Esophagus muscularis mucosa (tissue), 4 donors: ENCODE results near the gene SFXN4. TPM values are rescaled to one million over a fixed set of nuclear protein-coding genes. Genes with fewer than 3 reads are reported as not detected.

Experiments
- DNase-seq: peaks from one replicate; pipeline ENCODE4 v3.0.0-alpha.2; 2017; ENCODE audit errors: extremely low spot score
- H3K27ac ChIP-seq, 4 donors: fragments of 200-600 bp; sonication (generic); replicated peaks in 1 of 4; 1 replicate in 3 of 4; 2 replicates in 1 of 4; pipeline ENCODE4 v1.5.1; 2016 to 2019; ENCODE audit warnings: mild to moderate bottlenecking in 1 of 4
- H3K27me3 ChIP-seq, 4 donors: fragments of 200-600 bp; sonication (generic); one replicate each; pipeline versions ENCODE4 v1.5.1 to v1.6.0; 2016 to 2019
- H3K36me3 ChIP-seq, 4 donors: fragments of 200-600 bp; sonication (generic); one replicate each; pipeline ENCODE4 v1.5.1; 2016 to 2019
- H3K4me1 ChIP-seq, 4 donors: fragments of 200-600 bp; sonication (generic); one replicate each; pipeline ENCODE4 v1.5.1; 2016 to 2019
- H3K4me3 ChIP-seq, 4 donors: fragments of 200-600 bp; sonication (generic); 1 replicate in 2 of 4; 2 replicates in 2 of 4; pipeline ENCODE4 v1.5.1; 2016 to 2019; ENCODE audit warnings: mild to moderate bottlenecking in 4 of 4, moderate library complexity in 1 of 4
- H3K9me3 ChIP-seq, 4 donors: fragments of 200-600 bp; sonication (generic); 1 replicate in 3 of 4; 2 replicates in 1 of 4; pipeline ENCODE4 v1.5.1; 2016 to 2019
- CTCF ChIP-seq, 3 experiments: fragments of 200-600 bp in 2 of 3; fragments of 450-650 bp in 1 of 3; sonication (generic) in 2 of 3; IDR thresholded peaks; one replicate each; pipeline ENCODE4 v1.5.1; 2017 to 2019; ENCODE audit warnings: antibody characterized with exemption in 3 of 3, mild to moderate bottlenecking in 2 of 3, moderate library complexity in 1 of 3
- EP300 ChIP-seq: sonication (generic); formaldehyde crosslinking; IDR thresholded peaks from one replicate; pipeline ENCODE4 v1.6.1; 2017; ENCODE audit warnings: antibody characterized with exemption
- POLR2A ChIP-seq: fragments of 450-650 bp; IDR thresholded peaks from one replicate; pipeline ENCODE4 v1.6.1; 2017; ENCODE audit warnings: antibody characterized with exemption, moderate library complexity, mild to moderate bottlenecking, low read depth
- POLR2AphosphoS5 ChIP-seq, 2 donors: sonication (generic); formaldehyde crosslinking; IDR thresholded peaks; one replicate each; pipeline ENCODE4 v1.6.1; 2017; ENCODE audit warnings: antibody characterized with exemption in 2 of 2
- WGBS: methylation state at CpG from one replicate; pipeline ENCODE4 v1.1.5; 2018; 5-methylcytosine and 5-hydroxymethylcytosine counted together
- intact Hi-C: fragments of 100-400 bp; cut with DNase I; formaldehyde crosslinking; loops from one replicate; pipeline ENCODE4 v1.15.1; 2023
- total RNA-seq, 4 donors: library from RNA; depleted of rRNA; stranded (reverse); fragments of >200 nt; gene quantifications; one replicate each; pipeline versions ENCODE4 v1.1.0 to v1.2.1, GENCODE V29; 2016

Gene SFXN4
- total RNA-seq, 4 donors from 2014 or later = 14.1 to 39.9 (median 17.8) TPM

GRCh38 chr10:119201233-119201632, 35.7 kb upstream of the SFXN4 start:
- peaks cover 7 to 18% (median 12%) of the 10 kb centered on the region in 4 donors for H3K4me1 ChIP-seq
- no peaks in the 10 kb centered on the region for H3K27me3 ChIP-seq
- intact Hi-C loops = loop anchor here (10.0 kb wide), 1 partner anchor 474 kb away; no protein-coding TSS in a partner anchor
- no peak for DNase-seq
- no peak overlapping the region for H3K27ac ChIP-seq
- H3K36me3 ChIP-seq = no peaks in the 10 kb centered on the region
- TF ChIP-seq CTCF (IDR thresholded peaks at IDR 0.05) = no peak
- no peak for TF ChIP-seq POLR2A
- no peak for TF ChIP-seq EP300
- no peak for TF ChIP-seq POLR2AphosphoS5 (IDR thresholded peaks at IDR 0.05)
- H3K9me3 ChIP-seq = no peaks in the 10 kb centered on the region
- 94% methylated on average over 1 of the region's 1 CpG for WGBS
- no peak overlapping the region for H3K4me3 ChIP-seq

DNA sequence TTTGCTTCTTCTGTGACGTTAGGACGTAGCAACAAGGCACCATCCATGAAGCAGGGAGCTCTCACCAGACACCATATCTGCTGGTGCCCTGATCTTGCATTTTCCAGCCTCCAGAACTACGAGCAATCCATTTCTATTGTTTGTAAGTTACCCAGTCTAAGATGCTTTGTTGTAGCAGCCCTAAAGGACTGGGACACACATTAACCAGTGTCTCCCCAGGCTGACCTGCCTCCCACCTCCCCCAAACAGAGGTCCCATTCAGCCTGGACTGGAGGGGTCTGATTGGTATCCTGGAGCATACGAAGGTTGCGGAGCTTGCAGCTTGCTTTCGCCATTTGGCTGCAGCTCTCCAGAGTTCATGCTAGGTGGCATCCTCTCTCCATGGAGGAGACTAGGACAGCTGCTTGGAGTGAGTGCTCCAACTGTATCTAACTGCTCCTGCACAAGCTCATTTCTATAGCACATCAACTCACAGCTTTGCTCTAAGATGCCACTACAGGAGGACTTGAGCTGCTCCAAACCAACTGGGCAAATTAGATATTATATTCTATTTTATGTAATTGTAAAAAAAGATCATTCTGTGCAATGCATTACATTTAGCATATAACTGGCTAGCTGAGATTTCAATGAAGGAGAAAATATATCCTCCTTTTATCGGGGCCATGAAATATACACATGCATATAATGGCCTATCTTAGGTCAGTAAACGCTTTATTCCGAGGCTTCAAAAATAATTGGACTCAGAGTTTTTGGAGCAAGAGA, 33.9 kb upstream of the SFXN4 start:
- H3K27me3 ChIP-seq = no peaks in the 10 kb centered on the region
- TF ChIP-seq POLR2AphosphoS5 (IDR thresholded peaks at IDR 0.05) (peak in 1 of 2 donors; percentile 44), CTCF (IDR thresholded peaks at IDR 0.05) (peak; percentile 67 to 85 (median 79)), EP300 (no peak), POLR2A (no peak)
- no peaks in the 10 kb centered on the region for H3K36me3 ChIP-seq
- peaks cover 0 to 11% (median 5%) of the 10 kb centered on the region in 4 donors for H3K4me1 ChIP-seq
- H3K9me3 ChIP-seq = no peaks in the 10 kb centered on the region
- no peak overlapping the region for H3K27ac ChIP-seq
- DNase-seq = no peak
- WGBS = 49% methylated on average over 9 of the region's 9 CpGs
- intact Hi-C loops = loop anchor here (1.0 kb wide), 1 partner anchor 246 kb away; no protein-coding TSS in a partner anchor
- no peak overlapping the region for H3K4me3 ChIP-seq

- no peaks in the 10 kb centered on the region for H3K36me3 ChIP-seq
- no peaks in the 10 kb centered on the region for H3K27me3 ChIP-seq
- H3K4me1 ChIP-seq = peaks cover 0 to 11% (median 5%) of the 10 kb centered on the region in 4 donors
- TF ChIP-seq CTCF (IDR thresholded peaks at IDR 0.05) (peak; percentile 9 to 34 (median 16)), POLR2AphosphoS5 (IDR thresholded peaks at IDR 0.05) (no peak)
- no peaks in the 10 kb centered on the region for H3K9me3 ChIP-seq
- intact Hi-C loops = no loop called here
- 53% methylated on average over 7 of the region's 7 CpGs for WGBS
- no peak overlapping the region for H3K27ac ChIP-seq
- DNase-seq = no peak
- no peak overlapping the region for H3K4me3 ChIP-seq
Observed at GRCh38 chr10:119198438-119198837, 32.9 kb upstream of the SFXN4 start.

GRCh38 chr10:119197921-119198320, 32.4 kb upstream of the SFXN4 start:
- no peaks in the 10 kb centered on the region for H3K27me3 ChIP-seq
- no peak for TF ChIP-seq POLR2AphosphoS5 (IDR thresholded peaks at IDR 0.05)
- WGBS = 41% methylated on average over 4 of the region's 4 CpGs
- H3K27ac ChIP-seq = no peak overlapping the region
- H3K4me1 ChIP-seq = peaks cover 0 to 11% (median 5%) of the 10 kb centered on the region in 4 donors
- no peak overlapping the region for H3K4me3 ChIP-seq
- intact Hi-C loops = no loop called here
- H3K36me3 ChIP-seq = no peaks in the 10 kb centered on the region
- no peak for DNase-seq
- no peaks in the 10 kb centered on the region for H3K9me3 ChIP-seq

DNA sequence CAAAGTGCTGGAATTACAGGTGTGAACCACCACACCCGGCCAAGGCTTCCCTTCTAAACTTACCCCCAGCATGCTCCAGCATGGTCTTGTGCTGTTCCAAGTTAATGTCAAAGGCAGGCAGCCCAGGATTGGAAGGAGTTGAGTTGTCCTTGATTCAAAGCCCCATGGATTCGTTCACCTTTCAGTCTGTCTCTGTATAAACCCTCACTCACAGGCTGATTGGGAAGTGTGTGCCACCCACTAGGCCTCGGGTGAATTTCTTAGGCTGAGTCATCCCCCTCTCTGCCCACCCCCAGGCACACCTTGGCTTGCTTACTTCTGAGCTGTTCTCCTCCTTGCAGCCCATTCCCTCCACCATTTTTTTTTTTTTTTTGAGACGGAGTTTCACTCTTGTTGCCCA, 26.4 kb upstream of the SFXN4 start:
- peaks cover 0 to 5% (median 0%) of the 10 kb centered on the region in 4 donors for H3K4me1 ChIP-seq
- 89% methylated on average over 4 of the region's 4 CpGs for WGBS
- H3K4me3 ChIP-seq = no peak overlapping the region
- intact Hi-C loops = no loop called here
- H3K9me3 ChIP-seq = no peaks in the 10 kb centered on the region
- no peaks in the 10 kb centered on the region for H3K36me3 ChIP-seq
- no peaks in the 10 kb centered on the region for H3K27me3 ChIP-seq
- no peak for DNase-seq
- no peak overlapping the region for H3K27ac ChIP-seq
- TF ChIP-seq EP300 (no peak), POLR2A (no peak), CTCF (IDR thresholded peaks at IDR 0.05) (no peak), POLR2AphosphoS5 (IDR thresholded peaks at IDR 0.05) (no peak)
